GM19463 (cell line): ENCODE data around the gene PTPN1.
A peak's percentile ranks its signal among the peaks of the same experiment; 100 is the strongest.
"Not testable (repeated sequence)": the region's sequence is repeated elsewhere in the genome, so short reads cannot be mapped to it uniquely, and the experiment has no call there.

ENCODE experiments used
- ATAC-seq: cut with Tn5 transposase; IDR thresholded peaks from one replicate; pipeline ENCODE4 v1.9.1; 2021; ENCODE audit warnings: mild to moderate bottlenecking, moderate library complexity; ENCODE audit not compliant: unreplicated experiment

PTPN1 gene

GRCh38 chr20:50552979-50553378 is 42.8 kb downstream of the PTPN1 start:
- no peak for ATAC-seq

GRCh38 chr20:50554694-50555579 is 44.8 kb downstream of the PTPN1 start:
- ATAC-seq: no peak

GRCh38 chr20:50555662-50556061 is 45.5 kb downstream of the PTPN1 start:
- no peak for ATAC-seq

GRCh38 chr20:50557549-50558134 is 47.5 kb downstream of the PTPN1 start:
- no peak for ATAC-seq

GRCh38 chr20:50558483-50558925 is 48.3 kb downstream of the PTPN1 start:
- no peak for ATAC-seq

- ATAC-seq: no peak
These were observed 49.0 kb downstream of the PTPN1 start for GRCh38 chr20:50559149-50559548.

GRCh38 chr20:50559856-50560638 is 49.9 kb downstream of the PTPN1 start:
- ATAC-seq: no peak

GRCh38 chr20:50560867-50561266 is 50.7 kb downstream of the PTPN1 start:
- no peak for ATAC-seq

- ATAC-seq: peak; percentile 47
These were observed 51.3 kb downstream of the PTPN1 start for GRCh38 chr20:50561379-50562078.

GRCh38 chr20:50562262-50562701 is 52.1 kb downstream of the PTPN1 start:
- no peak for ATAC-seq

GRCh38 chr20:50563133-50563944 is 53.2 kb downstream of the PTPN1 start:
- ATAC-seq: no peak

- ATAC-seq: no peak
These were observed 55.2 kb downstream of the PTPN1 start for GRCh38 chr20:50565383-50565782.

- ATAC-seq: no peak
These were observed 55.7 kb downstream of the PTPN1 start for GRCh38 chr20:50565871-50566270.

- ATAC-seq: no peak
These were observed 57.8 kb downstream of the PTPN1 start for GRCh38 chr20:50567860-50568548.

GRCh38 chr20:50568549-50568942 is 58.4 kb downstream of the PTPN1 start:
- ATAC-seq: no peak

GRCh38 chr20:50569487-50569863 is 59.3 kb downstream of the PTPN1 start:
- ATAC-seq: not testable (repeated sequence)

- ATAC-seq: peak; percentile 80
These were observed 60.0 kb downstream of the PTPN1 start for GRCh38 chr20:50569864-50570836.

GRCh38 chr20:50571466-50571865 is 61.3 kb downstream of the PTPN1 start:
- ATAC-seq: no peak
